ENCODE results near the gene CLDN34.

GRCh38 chrX:10017872-10018271, 50.7 kb downstream of the CLDN34 start:
- no peak for TF ChIP-seq POLR2A (IDR thresholded peaks at IDR 0.05; ENCODE audit: low read length)
- no peak for TF ChIP-seq GATA1 (IDR thresholded peaks at IDR 0.05; ENCODE audit: low read depth, low read length)

Measured in erythroblast (primary cell).